Fibroblast of skin of right biceps (primary cell): ENCODE data around the gene PHF14.

Source experiments
- DNase-seq: peaks from one replicate; pipeline ENCODE4 v3.0.0-alpha.2; 2013

The PHF14 gene

GRCh38 chr7:11213266-11213665, 239.6 kb downstream of the PHF14 start:
- DNase-seq, result no peak

- no peak for DNase-seq
Measured at GRCh38 chr7:11216276-11216675, 242.6 kb downstream of the PHF14 start.

GRCh38 chr7:11217848-11218565, 244.3 kb downstream of the PHF14 start:
- no peak for DNase-seq
